Mucosa of gallbladder (tissue), 1 donor: ENCODE results near the gene CARS1. TPM values are rescaled to one million over a fixed set of nuclear protein-coding genes. Genes with fewer than 3 reads are reported as not detected.
"Not testable (repeated sequence)": the region's sequence is repeated elsewhere in the genome, so short reads cannot be mapped to it uniquely, and the experiment has no call there.

Source experiments
- DNase-seq: peaks from one replicate; pipeline ENCODE4 v3.0.0-alpha.2; 2020; ENCODE audit warnings: low spot score
- total RNA-seq: library from RNA; stranded (reverse); gene quantifications from one replicate; pipeline ENCODE4 v1.2.1, GENCODE V29; 2021
- donor health status: DM: no; HTN: no; CAD: no.

CARS1 gene
- total RNA-seq, 1 donor from 2014 or later: 39.9 TPM

DNA sequence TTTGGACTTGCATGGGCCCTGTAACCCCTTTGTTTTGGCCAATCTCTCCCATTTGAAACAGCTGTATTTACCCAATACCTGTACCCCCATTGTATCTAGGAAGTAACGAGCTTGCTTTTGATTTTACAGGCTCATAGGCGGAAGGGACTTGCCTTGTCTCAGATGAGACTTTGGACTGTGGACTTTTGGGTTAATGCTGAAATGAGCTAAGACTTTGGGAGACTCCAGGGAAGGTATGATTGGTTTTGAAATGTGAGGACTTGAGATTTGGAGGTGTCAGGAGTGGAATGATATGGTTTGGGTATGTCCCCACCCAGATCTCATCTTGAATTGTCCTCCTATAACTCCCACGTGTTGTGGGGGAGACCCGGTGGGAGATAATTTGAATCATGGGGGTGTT lies 6.2 kb upstream of the CARS1 start:
- DNase-seq: not testable (repeated sequence)

DNA sequence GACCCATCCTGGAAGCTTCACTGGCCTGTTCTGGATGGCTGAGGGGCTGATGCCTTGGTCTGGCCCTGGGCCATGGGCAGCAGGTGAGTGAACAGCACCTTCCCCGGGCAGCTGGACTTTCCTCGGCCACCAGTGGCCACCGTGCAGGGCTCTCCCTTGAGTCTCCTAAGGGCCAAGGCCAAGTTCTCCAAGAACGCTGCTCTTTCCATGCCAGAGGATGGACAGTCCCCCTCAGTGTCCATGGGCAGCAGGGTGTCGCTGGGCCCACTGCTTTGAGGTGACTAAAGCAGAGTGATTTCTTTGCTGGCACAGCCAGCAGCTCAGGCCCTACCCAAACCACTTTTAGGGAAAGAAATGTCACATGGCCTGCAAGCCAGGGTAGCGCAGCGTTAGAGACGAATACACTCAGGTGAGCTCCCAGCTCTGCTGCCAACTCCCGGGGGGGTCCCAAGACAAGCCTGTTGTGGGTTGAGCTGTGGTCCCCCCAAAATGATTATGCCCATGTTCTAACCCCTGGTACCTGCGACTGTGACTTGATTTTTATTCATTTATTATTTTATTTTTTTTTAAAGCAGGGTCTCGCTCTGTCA lies 3.3 kb upstream of the CARS1 start:
- no peak for DNase-seq

GRCh38 chr11:3058753-3059664 lies 1.8 kb upstream of the CARS1 start:
- no peak for DNase-seq

- DNase-seq: no peak
Measured at GRCh38 chr11:3056296-3057068, 741 bp downstream of the CARS1 start.

GRCh38 chr11:3055891-3056290 lies 1.3 kb downstream of the CARS1 start:
- DNase-seq: no peak

GRCh38 chr11:3052567-3052966 lies 4.7 kb downstream of the CARS1 start:
- DNase-seq: no peak

- no peak for DNase-seq
Measured at GRCh38 chr11:3052109-3052479, 5.1 kb downstream of the CARS1 start.

- DNase-seq: no peak
Measured at GRCh38 chr11:3051196-3052108, 5.8 kb downstream of the CARS1 start.

DNA sequence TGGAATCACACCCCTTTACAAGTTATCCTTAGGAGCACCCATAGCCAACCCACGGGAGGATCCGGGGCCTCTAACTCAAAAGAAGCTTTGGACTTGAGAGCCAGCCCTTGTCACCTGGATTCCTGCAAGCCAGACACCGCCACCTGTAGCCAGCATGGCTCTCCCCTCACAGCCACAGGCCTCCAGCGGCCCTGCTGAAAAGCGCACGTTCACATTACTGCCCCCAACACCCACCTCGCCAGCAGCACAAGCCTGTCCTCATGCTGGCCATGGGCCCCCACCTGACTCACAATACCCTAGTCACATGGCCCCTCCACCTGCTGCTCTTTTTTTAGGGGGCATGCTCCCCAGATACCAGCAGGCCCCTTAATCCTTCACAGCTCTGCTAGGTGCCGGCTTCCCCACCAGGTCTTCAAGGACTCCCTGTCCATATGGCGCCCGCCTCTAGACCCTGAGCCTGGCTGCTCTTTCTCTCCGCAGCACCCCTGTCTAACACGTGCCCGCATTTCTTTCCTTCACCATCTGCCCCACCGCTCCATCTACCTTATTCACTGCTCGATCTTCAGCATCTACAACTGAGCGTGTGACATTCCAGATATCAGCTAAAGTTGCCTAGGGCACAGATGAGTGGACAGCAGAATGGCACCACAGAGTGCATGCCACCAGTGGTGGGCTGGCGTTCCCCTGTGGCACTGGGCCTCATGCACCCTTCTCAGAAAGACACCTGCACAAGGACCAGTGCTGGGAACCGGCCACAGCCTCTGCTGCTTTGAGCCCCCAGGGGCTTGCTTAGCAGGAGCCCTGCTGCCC lies 6.6 kb downstream of the CARS1 start:
- no peak for DNase-seq

GRCh38 chr11:3049430-3050243 lies 7.6 kb downstream of the CARS1 start:
- peak; percentile 84 for DNase-seq

GRCh38 chr11:3047637-3048036 lies 9.6 kb downstream of the CARS1 start:
- DNase-seq: no peak

DNA sequence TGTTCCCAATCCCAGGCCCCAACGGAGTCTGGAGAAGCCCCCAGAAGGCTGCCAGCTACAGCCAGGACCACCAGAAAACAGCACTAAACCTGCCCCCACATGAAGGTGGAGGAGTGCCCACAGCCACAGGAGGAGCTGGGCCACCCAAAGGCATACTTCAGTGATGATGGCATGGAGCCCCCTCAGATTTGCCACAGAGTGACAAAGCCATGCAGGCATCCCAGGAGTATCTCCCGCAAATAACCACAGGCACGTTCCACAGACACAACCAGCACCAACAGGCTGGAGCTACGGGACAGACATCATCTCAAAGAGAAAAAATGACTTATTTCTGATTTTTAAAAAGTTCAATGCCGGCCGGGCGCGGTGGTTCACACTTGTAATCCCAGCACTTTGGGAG lies 10.6 kb downstream of the CARS1 start:
- DNase-seq: no peak

- no peak for DNase-seq
Measured at GRCh38 chr11:3046190-3046589, 11.0 kb downstream of the CARS1 start.

DNA sequence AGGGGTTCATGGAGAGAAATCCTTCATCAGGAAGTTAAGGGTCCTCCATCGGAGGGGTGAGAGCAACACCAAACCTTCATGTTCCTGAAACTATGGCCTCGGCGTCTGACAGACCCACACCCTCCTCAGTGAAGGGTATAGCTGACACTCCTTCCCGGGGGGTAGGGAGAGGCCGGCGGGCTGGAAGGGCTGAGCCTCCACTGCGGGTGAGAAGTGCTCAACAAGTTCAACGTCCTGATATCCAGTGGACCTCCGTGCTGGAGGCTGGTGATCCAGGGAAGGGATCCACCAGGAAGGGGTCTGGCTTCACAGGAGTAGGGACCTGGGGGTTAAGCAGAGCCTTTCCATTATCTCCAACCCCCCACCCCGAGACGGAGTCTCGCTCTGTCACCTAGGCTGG lies 12.3 kb downstream of the CARS1 start:
- DNase-seq: no peak

DNA sequence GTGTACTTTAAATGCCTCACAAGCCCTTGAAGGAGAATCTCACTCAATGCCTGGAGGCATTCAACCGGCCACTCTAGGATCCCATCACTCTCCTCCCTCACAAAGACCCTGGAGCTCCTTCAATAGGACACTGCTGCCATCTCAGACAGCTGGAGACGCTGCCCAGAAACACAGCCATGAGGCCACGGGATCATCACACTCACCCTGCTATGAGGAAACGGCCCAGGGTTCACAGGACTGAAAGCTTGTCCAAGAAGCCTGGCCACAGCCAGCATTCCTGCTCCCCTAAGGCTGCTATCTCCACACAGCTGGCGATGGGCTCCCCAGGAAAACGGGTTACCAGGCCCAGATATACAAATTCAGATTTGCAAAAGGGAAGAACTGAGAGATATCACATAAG lies 13.2 kb downstream of the CARS1 start:
- DNase-seq: no peak

DNA sequence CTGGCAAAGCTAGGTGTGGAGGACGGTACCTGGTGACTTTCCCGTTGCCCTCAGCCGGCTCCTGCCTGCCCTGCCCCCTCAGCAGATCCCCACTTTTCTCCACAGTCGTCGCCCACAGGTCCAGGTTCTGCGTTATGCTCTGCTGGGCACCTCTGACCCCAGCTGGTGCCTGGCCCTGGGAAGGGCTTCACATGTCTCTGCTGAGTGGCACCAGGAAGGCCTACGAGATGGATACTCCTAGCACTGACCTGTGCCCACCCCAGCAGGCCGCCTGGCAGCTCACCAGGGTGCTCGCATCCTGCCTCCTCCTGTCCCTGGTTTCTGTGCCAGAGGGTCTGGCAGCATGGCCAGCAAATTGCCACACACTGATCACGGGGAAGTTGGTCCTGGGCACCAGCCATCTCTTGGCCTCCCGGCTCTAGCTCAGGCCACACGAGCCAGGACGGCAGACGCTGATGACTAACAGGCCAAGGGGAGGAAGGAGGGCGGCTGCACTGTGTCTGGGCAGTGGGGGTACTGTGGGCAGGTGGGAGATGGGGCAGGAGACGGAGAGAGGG lies 13.8 kb downstream of the CARS1 start:
- peak; percentile 43 for DNase-seq

DNA sequence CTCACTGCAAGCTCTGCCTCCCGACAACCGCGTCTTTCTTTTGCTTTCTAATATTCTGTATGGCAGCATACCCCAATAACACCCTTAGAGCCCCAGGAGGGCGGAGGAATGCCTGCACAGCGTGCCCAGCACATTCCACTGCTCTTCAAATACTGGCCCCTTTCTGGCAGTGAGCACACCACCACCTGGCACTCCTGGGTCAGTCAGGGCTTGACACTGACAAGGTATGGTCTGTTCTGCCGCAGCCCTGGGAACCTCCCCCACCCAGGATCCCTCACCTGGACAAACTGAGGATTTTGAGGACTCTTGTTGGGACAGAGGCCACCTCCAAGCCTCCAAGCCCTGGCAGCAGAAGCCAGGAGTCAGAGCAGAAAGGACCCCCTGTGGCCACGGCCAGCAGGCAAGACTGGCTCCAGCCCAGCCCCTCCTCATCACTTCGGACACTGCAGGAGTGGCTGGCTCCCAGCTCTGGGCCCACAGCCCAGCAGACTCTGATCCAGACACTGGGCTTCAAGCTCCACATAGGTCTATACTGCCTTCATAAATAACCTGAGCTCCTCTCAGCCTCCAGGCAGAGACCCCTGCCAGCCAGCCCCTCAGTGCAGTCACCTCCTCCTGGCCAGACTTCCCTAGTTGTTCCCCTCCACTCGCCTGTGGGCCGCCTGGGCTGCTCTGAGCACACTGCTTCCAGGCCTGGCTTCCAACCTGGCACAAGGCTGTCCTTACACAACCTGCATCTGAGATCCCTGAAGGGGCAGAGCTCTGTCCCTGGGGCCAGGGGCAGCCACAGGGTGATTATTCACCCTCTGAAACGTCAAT lies 14.5 kb downstream of the CARS1 start:
- no peak for DNase-seq

- DNase-seq: peak; percentile 77
Measured at GRCh38 chr11:3041699-3042441, 15.4 kb downstream of the CARS1 start.
